ENCODE results near the gene AKR1B1. TPM values are rescaled to one million over a fixed set of nuclear protein-coding genes. Genes with fewer than 3 reads are reported as not detected.

Gene AKR1B1
- total RNA-seq, 1 donor from 2014 or later: 99.8 TPM

DNA sequence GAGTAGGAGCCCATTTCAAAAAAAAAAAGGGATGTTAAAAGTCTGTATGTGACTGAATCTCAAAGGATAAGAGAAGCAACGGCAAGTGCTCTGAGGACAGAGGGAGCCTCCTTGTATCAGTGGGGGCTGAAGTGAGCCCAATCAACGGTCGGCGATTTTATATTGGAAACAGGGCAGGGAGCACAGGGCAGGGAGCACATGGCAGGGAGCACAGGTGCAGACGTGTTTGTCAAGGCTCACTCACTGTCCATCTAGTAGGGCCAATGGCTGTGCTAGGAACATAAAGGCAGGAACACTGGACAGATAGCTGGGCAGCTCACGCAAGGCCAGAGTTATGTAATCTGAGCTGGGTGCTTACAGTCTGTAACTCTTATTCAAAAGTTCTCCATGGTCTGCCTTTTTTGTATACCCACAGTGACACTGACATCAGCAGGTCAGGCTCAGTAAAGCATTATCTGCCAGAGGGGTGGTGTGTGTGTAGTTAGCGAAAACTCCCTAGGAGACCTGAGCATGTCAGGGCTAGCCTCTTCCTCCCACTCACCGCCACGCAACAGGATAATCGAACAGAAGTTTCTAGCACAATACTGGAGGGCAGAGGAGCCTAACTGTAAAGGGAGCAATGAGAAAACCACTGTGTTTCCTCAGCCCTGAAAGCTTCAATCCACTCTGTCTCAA is 15.4 kb downstream of the AKR1B1 start:
- H3K4me3 Mint-ChIP-seq (ENCODE audit: low read depth): no peak overlapping the region
- no peak overlapping the region for H3K27ac Mint-ChIP-seq
- no peaks in the 10 kb centered on the region for H3K4me1 Mint-ChIP-seq (ENCODE audit: low read depth)

GRCh38 chr7:134442441-134443220 is 16.3 kb downstream of the AKR1B1 start:
- DNase-seq (ENCODE audit: low spot score, unreplicated experiment): no peak
- Mint-ChIP-seq H3K27me3 (no peaks in the 10 kb centered on the region), H3K36me3 (ENCODE audit: insufficient read depth) (peaks cover 25% of the 10 kb centered on the region), H3K27ac (no peak overlapping the region), H3K9me3 (ENCODE audit: low read depth) (peaks cover 6% of the 10 kb centered on the region), H3K4me3 (ENCODE audit: low read depth) (no peak overlapping the region), H3K4me1 (ENCODE audit: low read depth) (no peaks in the 10 kb centered on the region)
- TF ChIP-seq, protein P1, sequence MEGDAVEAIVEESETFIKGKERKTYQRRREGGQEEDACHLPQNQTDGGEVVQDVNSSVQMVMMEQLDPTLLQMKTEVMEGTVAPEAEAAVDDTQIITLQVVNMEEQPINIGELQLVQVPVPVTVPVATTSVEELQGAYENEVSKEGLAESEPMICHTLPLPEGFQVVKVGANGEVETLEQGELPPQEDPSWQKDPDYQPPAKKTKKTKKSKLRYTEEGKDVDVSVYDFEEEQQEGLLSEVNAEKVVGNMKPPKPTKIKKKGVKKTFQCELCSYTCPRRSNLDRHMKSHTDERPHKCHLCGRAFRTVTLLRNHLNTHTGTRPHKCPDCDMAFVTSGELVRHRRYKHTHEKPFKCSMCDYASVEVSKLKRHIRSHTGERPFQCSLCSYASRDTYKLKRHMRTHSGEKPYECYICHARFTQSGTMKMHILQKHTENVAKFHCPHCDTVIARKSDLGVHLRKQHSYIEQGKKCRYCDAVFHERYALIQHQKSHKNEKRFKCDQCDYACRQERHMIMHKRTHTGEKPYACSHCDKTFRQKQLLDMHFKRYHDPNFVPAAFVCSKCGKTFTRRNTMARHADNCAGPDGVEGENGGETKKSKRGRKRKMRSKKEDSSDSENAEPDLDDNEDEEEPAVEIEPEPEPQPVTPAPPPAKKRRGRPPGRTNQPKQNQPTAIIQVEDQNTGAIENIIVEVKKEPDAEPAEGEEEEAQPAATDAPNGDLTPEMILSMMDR (IDR thresholded peaks at IDR 0.05; ENCODE audit: unreplicated experiment): no peak

More for the DNA sequence above, 15.4 kb downstream of the AKR1B1 start:
- Mint-ChIP-seq H3K36me3 (ENCODE audit: insufficient read depth) (peaks cover 22% of the 10 kb centered on the region), H3K9me3 (ENCODE audit: low read depth) (peaks cover 3% of the 10 kb centered on the region), H3K27me3 (no peaks in the 10 kb centered on the region)
- TF ChIP-seq, protein P1 (IDR thresholded peaks at IDR 0.05; ENCODE audit: unreplicated experiment): no peak
- no peak for DNase-seq (ENCODE audit: low spot score, unreplicated experiment)

- Mint-ChIP-seq H3K4me3 (ENCODE audit: low read depth) (no peak overlapping the region), H3K9me3 (ENCODE audit: low read depth) (peaks cover 8% of the 10 kb centered on the region), H3K27me3 (no peaks in the 10 kb centered on the region), H3K4me1 (ENCODE audit: low read depth) (no peaks in the 10 kb centered on the region), H3K36me3 (ENCODE audit: insufficient read depth) (peaks cover 25% of the 10 kb centered on the region), H3K27ac (no peak overlapping the region)
- DNase-seq (ENCODE audit: low spot score, unreplicated experiment): no peak
- TF ChIP-seq, protein P1 (IDR thresholded peaks at IDR 0.05; ENCODE audit: unreplicated experiment): no peak
These were observed 17.6 kb downstream of the AKR1B1 start for GRCh38 chr7:134441264-134441663.

- TF ChIP-seq, protein P1 (IDR thresholded peaks at IDR 0.05; ENCODE audit: unreplicated experiment): no peak
- Mint-ChIP-seq H3K4me1 (ENCODE audit: low read depth) (no peaks in the 10 kb centered on the region), H3K9me3 (ENCODE audit: low read depth) (peaks cover 8% of the 10 kb centered on the region), H3K27me3 (no peaks in the 10 kb centered on the region), H3K4me3 (ENCODE audit: low read depth) (no peak overlapping the region), H3K36me3 (ENCODE audit: insufficient read depth) (peaks cover 25% of the 10 kb centered on the region), H3K27ac (no peak overlapping the region)
- no peak for DNase-seq (ENCODE audit: low spot score, unreplicated experiment)
These were observed 18.4 kb downstream of the AKR1B1 start for GRCh38 chr7:134440476-134440875.

- Mint-ChIP-seq H3K4me1 (ENCODE audit: low read depth) (no peaks in the 10 kb centered on the region), H3K27me3 (peaks cover 1% of the 10 kb centered on the region), H3K9me3 (ENCODE audit: low read depth) (peaks cover 8% of the 10 kb centered on the region), H3K4me3 (ENCODE audit: low read depth) (no peak overlapping the region), H3K27ac (no peak overlapping the region), H3K36me3 (ENCODE audit: insufficient read depth) (peaks cover 24% of the 10 kb centered on the region)
- DNase-seq (ENCODE audit: low spot score, unreplicated experiment): no peak
- TF ChIP-seq, protein P1 (IDR thresholded peaks at IDR 0.05; ENCODE audit: unreplicated experiment): no peak
These were observed 18.8 kb downstream of the AKR1B1 start for GRCh38 chr7:134440067-134440466.
